KMS-11 (cell line): ENCODE results near the gene NAP1L5.

ENCODE experiments used
- H2AFZ ChIP-seq: fragments of 200-600 bp; sonication (generic); 2 replicates; pipeline ENCODE4 v1.6.1; 2016; ENCODE audit warnings: antibody characterized with exemption, mixed run types, low read depth
- H3K27ac ChIP-seq: fragments of 200-600 bp; sonication (generic); 2 replicates; pipeline ENCODE4 v1.6.1; 2016; ENCODE audit warnings: mild to moderate bottlenecking, mixed run types
- H3K27me3 ChIP-seq: fragments of 200-600 bp; sonication (generic); 2 replicates; pipeline ENCODE4 v1.6.1; 2017; ENCODE audit warnings: mild to moderate bottlenecking, low read depth, mixed run types, moderate library complexity; ENCODE audit not compliant: insufficient read depth
- H3K36me3 ChIP-seq: fragments of 200-600 bp; sonication (generic); 2 replicates; pipeline ENCODE4 v1.6.1; 2017; ENCODE audit warnings: mild to moderate bottlenecking, mixed run types; ENCODE audit not compliant: insufficient read depth
- H3K4me1 ChIP-seq: fragments of 200-600 bp; sonication (generic); 2 replicates; pipeline ENCODE4 v1.6.1; 2016; ENCODE audit warnings: mild to moderate bottlenecking, low read depth, mixed run types; ENCODE audit not compliant: poor library complexity, severe bottlenecking
- H3K4me2 ChIP-seq: fragments of 200-600 bp; sonication (generic); 2 replicates; pipeline ENCODE4 v1.7.0; 2016; ENCODE audit warnings: mild to moderate bottlenecking, mixed run types
- H3K4me3 ChIP-seq: fragments of 200-600 bp; sonication (generic); IDR thresholded peaks from 2 replicates; pipeline ENCODE4 v1.6.1; 2017; ENCODE audit warnings: low read depth, low read length, mixed read lengths; ENCODE audit not compliant: insufficient read depth
- H3K79me2 ChIP-seq: fragments of 200-600 bp; sonication (generic); 2 replicates; pipeline ENCODE4 v1.6.1; 2016; ENCODE audit warnings: low read depth, mixed run types; ENCODE audit not compliant: insufficient read depth
- H3K9ac ChIP-seq: fragments of 200-600 bp; sonication (generic); 2 replicates; pipeline ENCODE4 v1.6.1; 2016; ENCODE audit warnings: mild to moderate bottlenecking, mixed run types
- H4K20me1 ChIP-seq: fragments of 200-600 bp; sonication (generic); 2 replicates; pipeline ENCODE4 v1.6.1; 2016; ENCODE audit warnings: mild to moderate bottlenecking, mixed run types; ENCODE audit not compliant: insufficient read depth
- TF ChIP-seq, protein P1 (sequence below): fragments of 200-600 bp; sonication (generic); conservative IDR thresholded peaks from 2 replicates; pipeline ENCODE4 v1.6.1; 2017; ENCODE audit warnings: low read depth, mild to moderate bottlenecking, antibody characterized with exemption, low read length, moderate library complexity, mixed read lengths

Gene NAP1L5

DNA sequence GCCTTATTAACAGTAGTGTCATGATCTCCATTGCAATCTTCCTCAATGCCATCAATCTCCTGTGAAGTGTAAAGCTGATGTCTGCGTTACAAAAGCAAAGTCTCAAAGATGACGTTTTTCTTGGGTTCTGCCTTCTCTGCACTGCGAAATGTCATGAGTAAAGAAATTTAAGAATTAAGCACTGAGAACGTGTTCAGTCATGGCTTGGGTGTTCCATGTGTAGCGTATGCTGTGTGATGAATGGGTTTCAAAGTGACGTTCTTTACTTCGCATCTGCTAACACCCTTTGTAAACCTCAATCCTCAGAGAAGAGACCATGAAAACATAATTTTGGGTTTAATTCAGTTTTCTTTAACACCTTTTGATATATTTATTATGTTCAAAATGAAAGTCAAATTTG is 999 bp downstream of the NAP1L5 start:
- Histone ChIP-seq H4K20me1 (no peaks in the 10 kb centered on the region), H3K4me2 (peak overlapping the region; percentile 18; the same call in 1 of the 2 replicates), H3K4me3 (no peak overlapping the region), H2AFZ (no peak overlapping the region), H3K27ac (no peak overlapping the region), H3K36me3 (no peaks in the 10 kb centered on the region), H3K27me3 (no peaks in the 10 kb centered on the region), H3K9ac (no peak overlapping the region), H3K4me1 (no peaks in the 10 kb centered on the region), H3K79me2 (no peaks in the 10 kb centered on the region)
- TF ChIP-seq, protein P1, sequence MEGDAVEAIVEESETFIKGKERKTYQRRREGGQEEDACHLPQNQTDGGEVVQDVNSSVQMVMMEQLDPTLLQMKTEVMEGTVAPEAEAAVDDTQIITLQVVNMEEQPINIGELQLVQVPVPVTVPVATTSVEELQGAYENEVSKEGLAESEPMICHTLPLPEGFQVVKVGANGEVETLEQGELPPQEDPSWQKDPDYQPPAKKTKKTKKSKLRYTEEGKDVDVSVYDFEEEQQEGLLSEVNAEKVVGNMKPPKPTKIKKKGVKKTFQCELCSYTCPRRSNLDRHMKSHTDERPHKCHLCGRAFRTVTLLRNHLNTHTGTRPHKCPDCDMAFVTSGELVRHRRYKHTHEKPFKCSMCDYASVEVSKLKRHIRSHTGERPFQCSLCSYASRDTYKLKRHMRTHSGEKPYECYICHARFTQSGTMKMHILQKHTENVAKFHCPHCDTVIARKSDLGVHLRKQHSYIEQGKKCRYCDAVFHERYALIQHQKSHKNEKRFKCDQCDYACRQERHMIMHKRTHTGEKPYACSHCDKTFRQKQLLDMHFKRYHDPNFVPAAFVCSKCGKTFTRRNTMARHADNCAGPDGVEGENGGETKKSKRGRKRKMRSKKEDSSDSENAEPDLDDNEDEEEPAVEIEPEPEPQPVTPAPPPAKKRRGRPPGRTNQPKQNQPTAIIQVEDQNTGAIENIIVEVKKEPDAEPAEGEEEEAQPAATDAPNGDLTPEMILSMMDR, result no peak

DNA sequence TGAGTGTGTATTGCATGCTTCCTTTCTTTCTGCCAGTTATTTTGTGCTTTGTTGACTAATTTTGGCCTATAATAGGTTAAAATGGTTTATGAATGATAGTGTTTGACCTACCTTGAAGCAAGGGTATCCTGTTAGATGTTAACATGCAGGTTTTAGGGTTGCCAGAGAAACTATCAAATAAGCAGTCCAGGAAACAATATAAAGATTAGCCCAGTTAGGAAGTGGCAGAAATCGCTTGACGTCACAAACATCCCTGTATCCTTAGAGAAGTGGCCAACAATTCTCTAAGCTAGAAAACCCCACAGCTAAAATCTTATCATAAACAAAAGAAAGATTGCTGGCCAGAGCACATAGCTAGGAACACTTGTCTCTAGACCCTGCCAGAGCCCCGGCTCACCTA is 3.8 kb downstream of the NAP1L5 start:
- Histone ChIP-seq H3K4me3 (no peak overlapping the region), H3K27ac (no peak overlapping the region), H2AFZ (no peak overlapping the region), H3K9ac (no peak overlapping the region), H3K4me2 (no peak overlapping the region), H3K79me2 (no peaks in the 10 kb centered on the region), H3K27me3 (no peaks in the 10 kb centered on the region), H4K20me1 (no peaks in the 10 kb centered on the region), H3K36me3 (no peaks in the 10 kb centered on the region), H3K4me1 (no peaks in the 10 kb centered on the region)
- TF ChIP-seq, protein P1, result no peak

DNA sequence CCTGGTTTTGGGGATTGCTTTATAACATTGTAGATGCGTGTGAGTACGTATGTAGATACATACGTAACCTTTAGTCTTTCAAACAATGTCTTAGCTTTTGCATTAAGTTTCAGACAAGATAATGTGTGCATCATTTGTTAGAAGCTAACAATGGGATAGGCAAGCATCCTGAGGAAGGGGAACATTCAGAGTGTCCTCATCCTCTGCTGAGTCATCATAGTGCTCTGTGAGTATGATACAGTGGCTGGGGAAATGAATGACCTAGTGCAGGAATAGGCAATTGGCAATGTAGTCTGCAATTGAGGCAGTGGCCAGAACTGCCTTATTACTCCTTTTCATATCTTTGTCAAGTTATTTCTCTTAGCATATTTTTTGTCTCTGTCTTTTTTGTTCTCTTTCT is 7.3 kb downstream of the NAP1L5 start:
- Histone ChIP-seq H2AFZ (no peak overlapping the region), H3K36me3 (no peaks in the 10 kb centered on the region), H3K4me1 (no peaks in the 10 kb centered on the region), H4K20me1 (no peaks in the 10 kb centered on the region), H3K4me2 (no peak overlapping the region), H3K27ac (no peak overlapping the region), H3K27me3 (no peaks in the 10 kb centered on the region), H3K4me3 (no peak overlapping the region), H3K79me2 (no peaks in the 10 kb centered on the region), H3K9ac (no peak overlapping the region)
- TF ChIP-seq, protein P1, result no peak

DNA sequence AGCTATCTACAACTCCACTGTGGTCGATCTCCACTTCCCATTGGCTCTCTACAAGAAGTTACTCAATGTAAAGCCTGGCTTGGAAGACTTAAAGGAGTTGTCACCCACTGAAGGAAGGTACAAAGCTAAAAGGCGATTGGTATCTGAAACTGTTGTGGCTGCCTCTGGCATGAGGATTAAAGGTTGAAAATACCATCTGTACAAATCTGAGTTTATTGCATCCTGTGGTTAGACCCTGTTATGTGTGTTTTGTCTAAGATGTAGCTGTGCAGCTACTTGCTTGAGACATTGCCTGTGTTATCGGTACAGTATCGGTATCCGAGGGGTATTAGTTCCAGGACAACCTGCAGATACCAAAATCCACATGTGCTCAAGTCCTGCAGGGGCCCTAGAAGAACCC is 16.4 kb downstream of the NAP1L5 start:
- no peak overlapping the region for H3K9ac ChIP-seq
- H3K4me3 ChIP-seq, result no peak overlapping the region
- no peaks in the 10 kb centered on the region for H3K36me3 ChIP-seq
- H2AFZ ChIP-seq, result no peak overlapping the region
- H3K4me2 ChIP-seq, result no peak overlapping the region
- H3K4me1 ChIP-seq, result no peaks in the 10 kb centered on the region
- H3K27ac ChIP-seq, result no peak overlapping the region
- no peaks in the 10 kb centered on the region for H4K20me1 ChIP-seq
- no peaks in the 10 kb centered on the region for H3K27me3 ChIP-seq
- TF ChIP-seq, protein P1, result no peak
- H3K79me2 ChIP-seq, result no peaks in the 10 kb centered on the region

DNA sequence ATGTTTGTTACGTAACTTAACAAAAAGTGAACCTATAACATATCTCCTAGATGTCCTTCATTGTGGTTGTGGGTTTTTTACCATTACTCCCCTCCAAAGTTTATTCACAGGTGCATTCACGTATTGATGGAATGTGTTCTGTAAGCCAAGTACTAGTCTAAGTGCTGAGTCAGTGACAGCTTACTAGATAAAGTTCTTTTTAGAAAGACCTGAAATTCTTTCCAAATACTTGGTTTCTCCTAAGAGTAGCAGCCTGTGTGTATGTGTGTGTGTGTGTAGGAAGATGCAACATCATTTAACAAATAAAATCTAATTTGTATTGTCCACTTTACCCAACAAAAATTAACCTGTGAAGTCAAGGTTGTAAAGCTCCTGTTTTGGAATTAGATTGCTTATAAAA is 22.1 kb downstream of the NAP1L5 start:
- Histone ChIP-seq H3K4me2 (no peak overlapping the region), H2AFZ (no peak overlapping the region), H3K27ac (no peak overlapping the region), H3K79me2 (no peaks in the 10 kb centered on the region), H3K4me3 (no peak overlapping the region), H3K4me1 (no peaks in the 10 kb centered on the region), H4K20me1 (no peaks in the 10 kb centered on the region), H3K36me3 (no peaks in the 10 kb centered on the region), H3K27me3 (no peaks in the 10 kb centered on the region), H3K9ac (no peak overlapping the region)
- TF ChIP-seq, protein P1, result no peak
